Breast epithelium (tissue), 4 donors: ENCODE data around the gene CPEB1. TPM values are rescaled to one million over a fixed set of nuclear protein-coding genes. Genes with fewer than 3 reads are reported as not detected.

Source experiments
- DNase-seq, 2 donors: peaks; one replicate each; pipeline ENCODE4 v3.0.0-alpha.2; 2019; ENCODE audit warnings: low spot score in 2 of 2
- H3K27ac ChIP-seq, 2 donors: fragments of 200-600 bp; sonication (generic) in 1 of 2; one replicate each; pipeline ENCODE4 v1.5.1; 2016 to 2019; ENCODE audit warnings: mild to moderate bottlenecking in 1 of 2
- H3K27me3 ChIP-seq, 2 donors: fragments of 200-600 bp; sonication (generic) in 1 of 2; one replicate each; pipeline versions ENCODE4 v1.5.1 to v1.6.0; 2017 to 2019; ENCODE audit warnings: control low read depth in 1 of 2, mild to moderate bottlenecking in 1 of 2
- H3K36me3 ChIP-seq: fragments of 200-600 bp; one replicate; pipeline ENCODE4 v1.5.1; 2019
- H3K4me1 ChIP-seq, 2 donors: fragments of 200-600 bp; sonication (generic); one replicate each; pipeline ENCODE4 v1.5.1; 2016 to 2019; ENCODE audit warnings: control low read depth in 1 of 2
- H3K4me3 ChIP-seq, 3 donors: fragments of 200-600 bp; sonication (generic); 1 replicate in 2 of 3; 2 replicates in 1 of 3; pipeline ENCODE4 v1.5.1; 2016 to 2019; ENCODE audit warnings: mild to moderate bottlenecking in 3 of 3, moderate library complexity in 2 of 3
- H3K9me3 ChIP-seq, 2 donors: fragments of 200-600 bp; sonication (generic) in 1 of 2; one replicate each; pipeline ENCODE4 v1.5.1; 2016 to 2019; ENCODE audit warnings: control low read depth in 1 of 2
- CTCF ChIP-seq, 3 donors: fragments of 450-650 bp; IDR thresholded peaks; one replicate each; pipeline ENCODE4 v1.5.1; 2016 to 2017; ENCODE audit warnings: antibody characterized with exemption in 3 of 3, mild to moderate bottlenecking in 3 of 3, moderate library complexity in 3 of 3
- POLR2A ChIP-seq: fragments of 450-650 bp; IDR thresholded peaks from one replicate; pipeline ENCODE4 v1.6.1; 2016; ENCODE audit warnings: antibody characterized with exemption, mild to moderate bottlenecking, moderate library complexity
- POLR2AphosphoS5 ChIP-seq, 3 donors: sonication (generic); formaldehyde crosslinking; IDR thresholded peaks; one replicate each; pipeline ENCODE4 v1.6.1; 2017; ENCODE audit warnings: antibody characterized with exemption in 3 of 3
- intact Hi-C: fragments of 100-400 bp; cut with DNase I; formaldehyde crosslinking; loops from one replicate; pipeline ENCODE4 v1.15.1; 2023; ENCODE audit warnings: low total_unique reads
- total RNA-seq, 3 donors: library from RNA; depleted of rRNA; stranded (reverse); fragments of >200 nt; gene quantifications; one replicate each; pipeline ENCODE4 v1.1.0, GENCODE V29; 2016

CPEB1 gene
- total RNA-seq, 3 donors from 2014 or later: 2.2 to 6.9 (median 4.6) TPM

- H3K27ac ChIP-seq: peak overlapping the region; percentile 83 to 84
- no peaks in the 10 kb centered on the region for H3K27me3 ChIP-seq
- intact Hi-C loops: no loop called here
- H3K4me1 ChIP-seq: no peaks in the 10 kb centered on the region
- no peaks in the 10 kb centered on the region for H3K36me3 ChIP-seq
- TF ChIP-seq POLR2A (peak; percentile 65), POLR2AphosphoS5 (IDR thresholded peaks at IDR 0.05) (peak in 2 of 3 donors; percentile 55 to 87), CTCF (IDR thresholded peaks at IDR 0.05) (no peak)
- peak overlapping the region in 2 of 3 donors; percentile 72 to 74 for H3K4me3 ChIP-seq
- H3K9me3 ChIP-seq: no peaks in the 10 kb centered on the region
- peak; percentile 77 to 78 for DNase-seq
Observed at GRCh38 chr15:82680200-82681102, 33.3 kb upstream of the CPEB1 start.

DNA sequence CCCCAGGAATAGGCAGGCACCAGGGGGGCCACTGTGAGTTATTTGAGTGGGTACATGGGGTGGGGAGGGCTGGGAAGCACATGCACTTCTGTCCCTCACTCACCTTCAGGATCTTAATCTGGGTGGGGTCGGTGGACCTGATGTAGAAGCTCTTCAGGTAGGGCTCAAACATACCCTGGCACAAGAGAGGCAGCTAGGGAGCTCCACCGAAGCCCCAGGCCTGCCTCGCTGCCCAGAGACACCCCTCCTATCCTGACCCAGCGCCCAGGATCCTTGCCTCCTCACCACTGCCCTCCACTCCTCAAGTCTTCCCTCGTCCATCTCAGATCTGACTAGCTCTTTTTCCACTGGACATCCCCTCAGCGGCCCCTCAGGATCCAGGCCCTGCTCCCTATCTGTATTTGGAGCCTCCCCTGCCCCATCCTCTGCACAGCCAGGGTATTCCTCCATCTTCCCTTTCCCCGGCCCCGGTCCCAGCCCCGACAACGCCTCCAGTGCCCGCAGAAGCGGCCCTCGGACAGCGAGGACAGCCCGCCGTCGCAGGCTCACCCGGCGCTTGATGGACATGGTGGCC is 32.5 kb upstream of the CPEB1 start:
- intact Hi-C loops: loop anchor here (10.0 kb wide), 1 partner anchor 1985 kb away; the partner anchor contains the start of gene ABHD17C
- Histone ChIP-seq H3K27ac (peak overlapping the region in 1 of 2 donors; percentile 84), H3K4me1 (no peaks in the 10 kb centered on the region), H3K9me3 (no peaks in the 10 kb centered on the region), H3K27me3 (no peaks in the 10 kb centered on the region), H3K4me3 (peak overlapping the region in 2 of 3 donors; percentile 72 to 74), H3K36me3 (no peaks in the 10 kb centered on the region)
- no peak for DNase-seq
- TF ChIP-seq POLR2AphosphoS5 (IDR thresholded peaks at IDR 0.05): no peak
- TF ChIP-seq CTCF (IDR thresholded peaks at IDR 0.05): no peak
- no peak for TF ChIP-seq POLR2A

DNA sequence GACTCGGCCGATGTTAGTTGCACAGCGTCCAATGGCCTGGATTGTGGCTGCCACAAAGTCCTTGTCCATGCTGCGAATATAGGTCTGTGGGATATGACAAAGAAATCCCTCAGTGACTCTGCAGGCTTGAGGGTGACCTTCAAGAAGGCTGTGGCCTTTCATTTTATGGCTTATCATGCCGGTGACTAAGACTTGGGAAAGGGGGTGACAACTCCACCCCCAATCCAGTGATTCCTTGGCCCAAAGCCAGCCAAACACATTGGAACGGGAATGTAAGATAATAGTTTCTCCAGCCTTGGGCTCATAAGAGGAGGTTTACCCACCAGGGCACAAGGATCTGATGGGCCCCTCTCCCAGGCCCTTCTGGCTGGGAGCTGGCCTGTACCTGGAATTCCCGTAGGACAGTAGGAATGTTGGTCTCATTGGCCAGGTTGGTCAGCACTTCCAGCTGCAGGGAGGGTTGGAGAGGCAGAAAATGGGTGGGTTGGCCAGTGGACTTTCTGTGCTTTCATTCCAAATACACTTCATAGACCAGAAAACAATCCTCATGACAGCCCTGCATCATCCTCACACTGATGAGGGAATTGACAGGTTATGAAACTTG is 30.7 kb upstream of the CPEB1 start:
- TF ChIP-seq POLR2A: no peak
- no peak for TF ChIP-seq CTCF (IDR thresholded peaks at IDR 0.05)
- TF ChIP-seq POLR2AphosphoS5 (IDR thresholded peaks at IDR 0.05): no peak
- Histone ChIP-seq H3K36me3 (no peaks in the 10 kb centered on the region), H3K27ac (no peak overlapping the region), H3K9me3 (no peaks in the 10 kb centered on the region), H3K27me3 (no peaks in the 10 kb centered on the region), H3K4me3 (no peak overlapping the region), H3K4me1 (no peaks in the 10 kb centered on the region)
- intact Hi-C loops: loop anchor here (10.0 kb wide), 1 partner anchor 1983 kb away; the partner anchor contains the start of gene ABHD17C
- no peak for DNase-seq

GRCh38 chr15:82674873-82675272 is 27.7 kb upstream of the CPEB1 start:
- no peaks in the 10 kb centered on the region for H3K36me3 ChIP-seq
- H3K27ac ChIP-seq: no peak overlapping the region
- H3K9me3 ChIP-seq: no peaks in the 10 kb centered on the region
- no peaks in the 10 kb centered on the region for H3K27me3 ChIP-seq
- no peak overlapping the region for H3K4me3 ChIP-seq
- H3K4me1 ChIP-seq: no peaks in the 10 kb centered on the region
- no peak for DNase-seq
- no peak for TF ChIP-seq CTCF (IDR thresholded peaks at IDR 0.05)
- no peak for TF ChIP-seq POLR2AphosphoS5 (IDR thresholded peaks at IDR 0.05)
- no peak for TF ChIP-seq POLR2A
- intact Hi-C loops: loop anchor here (10.0 kb wide), 1 partner anchor 1980 kb away; the partner anchor contains the start of gene ABHD17C
